CD4-positive, alpha-beta T cell treated with Interleukin-21 for 1 hour (primary cell): Measurements from ENCODE around the gene BCAT1.
A peak's percentile ranks its signal among the peaks of the same experiment; 100 is the strongest.

Experiments
- DNase-seq: peaks from one replicate; pipeline ENCODE4 v3.0.0-alpha.2; 2020

BCAT1 gene

DNA sequence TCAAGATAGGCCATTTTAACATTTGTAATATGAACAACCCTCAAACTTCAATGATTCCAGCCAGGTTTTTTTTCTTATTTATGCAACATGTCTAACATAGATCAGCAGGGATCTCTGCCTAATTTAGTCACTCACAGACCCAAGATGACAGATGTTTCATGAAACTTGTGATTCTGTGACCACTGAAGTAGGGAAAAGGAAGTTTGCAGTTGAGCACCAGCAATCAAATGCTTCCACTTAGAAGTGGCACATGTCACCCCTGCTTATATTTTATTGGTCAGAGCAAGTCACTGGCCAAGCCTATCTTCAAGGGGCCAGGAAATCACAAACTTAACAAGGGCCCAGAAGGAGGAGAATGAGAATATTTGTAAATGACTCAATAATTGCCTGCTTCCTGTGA is 150.6 kb downstream of the BCAT1 start:
- DNase-seq: no peak

DNA sequence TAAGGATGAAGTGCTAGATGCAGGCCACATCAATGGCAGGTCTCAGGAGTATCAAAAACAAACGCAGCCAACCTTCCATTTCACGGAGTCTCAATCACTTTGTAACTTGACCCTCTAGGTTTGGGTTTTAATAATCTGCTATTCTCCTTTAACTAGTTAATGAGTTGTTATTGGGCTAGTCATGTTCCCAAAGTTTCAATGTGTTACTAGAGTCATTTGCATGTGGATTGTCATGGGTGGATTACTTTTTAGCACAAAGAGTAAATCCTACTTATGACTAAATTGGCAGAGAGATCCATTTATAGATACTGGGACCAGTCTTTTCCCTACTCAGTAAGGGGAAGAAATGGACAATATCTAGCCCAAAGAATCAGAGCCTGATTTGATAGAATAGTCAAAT is 151.0 kb downstream of the BCAT1 start:
- no peak for DNase-seq

DNA sequence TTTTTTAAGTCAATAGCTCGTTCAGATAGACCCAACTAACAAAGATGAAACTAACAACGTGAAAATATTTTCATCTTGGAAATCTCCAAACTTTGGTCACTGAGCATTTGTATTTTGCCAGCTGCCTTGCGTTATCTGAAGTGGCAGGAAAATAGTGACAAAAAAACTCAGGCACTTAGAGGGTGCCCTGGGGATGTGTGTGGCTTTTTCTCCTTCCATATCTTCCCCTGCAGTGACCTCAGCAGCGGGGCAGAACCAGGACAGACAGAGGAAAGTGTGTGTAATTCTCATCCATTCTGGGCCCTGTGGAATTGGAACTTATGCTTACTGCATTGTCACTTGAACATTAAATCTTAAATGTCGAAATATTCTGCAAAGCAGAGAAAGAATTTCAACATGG is 152.0 kb downstream of the BCAT1 start:
- no peak for DNase-seq

DNA sequence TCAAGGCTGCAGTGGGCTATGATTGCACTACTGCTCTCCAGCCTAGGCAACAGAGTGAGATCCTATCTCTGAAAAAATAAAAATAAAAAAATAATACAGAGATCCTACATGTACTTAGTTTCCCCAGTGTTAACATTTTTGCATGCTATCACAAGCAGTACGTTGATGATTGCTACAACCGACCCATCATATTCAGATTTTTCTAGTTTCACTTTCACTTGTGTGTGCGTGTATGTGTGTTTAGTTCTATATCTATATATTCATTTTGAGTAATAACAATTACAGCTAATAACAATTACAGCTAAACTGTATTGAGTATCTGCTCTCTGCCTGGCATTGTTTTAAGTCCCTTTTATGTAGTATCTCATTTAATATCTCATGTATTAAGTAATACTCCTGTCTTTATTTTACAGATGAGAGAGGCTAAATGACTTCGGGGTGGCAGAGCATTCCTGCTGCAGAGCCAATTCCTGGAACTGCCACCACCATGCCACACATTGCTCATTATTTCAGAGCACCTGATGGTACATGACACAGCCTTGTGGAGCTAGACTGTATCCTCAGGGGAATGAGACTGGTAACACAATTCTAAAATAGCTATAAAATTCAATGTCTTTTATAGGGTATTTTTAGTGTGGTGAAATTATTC is 153.1 kb downstream of the BCAT1 start:
- peak; percentile 29 for DNase-seq

DNA sequence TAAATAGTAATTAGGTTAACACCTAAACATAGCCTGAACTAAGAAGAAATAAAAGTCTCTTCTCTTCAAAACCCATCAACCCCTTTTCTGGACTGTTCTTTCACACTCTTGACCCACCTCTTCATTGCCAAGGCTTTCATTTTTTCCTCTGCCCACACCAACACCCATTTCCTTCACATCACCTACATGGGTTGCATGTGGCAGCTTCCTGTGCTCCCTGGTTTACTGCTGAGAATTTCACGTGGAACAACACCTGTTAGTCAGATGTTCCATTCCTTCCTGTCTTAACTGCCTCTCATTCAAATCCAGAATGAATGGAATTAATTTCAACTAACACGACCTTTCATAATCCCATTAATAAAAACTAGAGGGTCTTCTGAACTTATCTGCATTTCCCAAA is 157.3 kb downstream of the BCAT1 start:
- DNase-seq: no peak

DNA sequence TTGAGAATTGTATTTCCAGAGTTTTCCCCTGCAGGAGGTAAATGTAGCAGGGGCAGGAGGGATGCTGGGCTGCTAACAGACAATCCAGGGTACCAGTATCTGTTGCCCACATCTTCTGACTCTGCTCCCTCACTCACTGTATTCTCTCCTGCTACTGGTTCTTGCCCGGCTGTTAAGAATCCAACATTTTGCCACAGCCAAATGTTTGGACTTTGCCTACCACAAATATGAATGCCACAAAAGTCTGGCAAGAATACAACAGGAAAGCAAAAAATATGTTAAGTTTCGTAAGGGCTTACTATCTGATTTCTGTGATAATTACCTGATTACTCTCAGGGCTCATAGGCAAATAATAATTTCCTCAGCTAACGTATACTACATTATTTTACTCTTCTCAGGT is 160.0 kb downstream of the BCAT1 start:
- DNase-seq: no peak

DNA sequence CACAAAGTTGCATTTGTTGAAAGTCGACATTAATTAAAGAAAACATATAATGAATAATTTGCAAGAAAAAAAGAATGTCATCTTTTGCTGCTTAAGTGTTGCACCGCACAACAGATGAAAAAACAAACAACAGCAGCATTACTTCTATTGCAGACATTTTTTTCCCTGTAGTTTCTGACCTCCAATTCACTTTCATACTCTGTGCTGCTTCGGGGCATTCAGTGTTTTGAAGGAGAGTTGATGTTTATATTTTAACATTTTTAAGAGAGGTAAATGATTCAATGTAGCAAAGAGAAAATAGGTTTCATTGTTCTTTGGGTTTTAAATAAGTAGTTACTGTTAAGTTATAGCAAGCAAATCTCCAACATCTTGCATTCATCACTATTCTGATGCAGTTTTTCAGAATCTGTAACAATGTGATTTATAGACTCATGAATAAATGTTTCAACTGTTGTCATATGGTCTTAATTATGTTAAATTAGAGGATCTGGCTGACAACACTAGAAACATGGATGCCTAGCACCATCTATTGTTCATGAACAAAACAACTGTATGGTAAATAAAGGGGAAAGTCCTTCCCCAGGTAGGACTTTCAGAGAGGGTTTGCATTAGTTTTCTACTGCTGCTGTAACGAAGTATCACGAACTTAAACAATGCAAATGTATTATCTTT is 168.1 kb downstream of the BCAT1 start:
- DNase-seq: no peak

DNA sequence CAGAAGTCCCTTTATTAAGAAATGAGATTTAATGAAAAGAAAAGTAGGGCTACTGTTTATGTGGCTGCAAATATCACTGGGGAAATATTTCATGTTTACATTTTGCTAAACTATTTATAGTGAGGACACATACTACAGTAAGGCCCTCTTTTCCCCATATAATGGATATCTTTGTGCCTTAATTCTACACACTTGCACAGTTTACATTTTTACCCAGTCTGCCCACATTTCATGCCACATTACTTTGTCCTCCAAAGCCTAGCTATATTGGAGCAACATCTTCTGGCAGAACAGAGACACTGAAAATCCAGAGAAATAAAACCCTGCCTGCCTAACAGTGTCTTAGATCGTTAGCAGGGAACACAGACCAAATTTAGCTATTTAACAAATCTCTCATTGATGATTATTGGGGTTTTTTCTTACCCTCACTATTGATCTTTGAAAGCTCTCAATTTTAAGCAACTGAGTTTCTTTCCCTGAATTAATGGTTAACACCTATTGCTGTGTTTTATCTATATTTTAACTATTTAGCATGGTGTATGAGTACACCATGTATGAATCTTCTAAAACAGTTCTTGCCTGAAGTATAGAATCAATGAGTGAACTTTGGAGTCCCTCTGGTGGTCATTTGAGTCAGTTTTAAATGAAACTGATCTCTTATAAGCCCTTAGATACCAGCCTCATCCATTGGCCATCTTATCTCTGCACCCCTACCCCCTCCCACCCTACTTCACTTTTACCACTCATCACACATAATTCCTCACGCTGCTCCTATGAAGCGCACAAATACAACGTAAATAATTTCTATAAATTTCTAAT is 170.2 kb downstream of the BCAT1 start:
- peak; percentile 19 for DNase-seq

DNA sequence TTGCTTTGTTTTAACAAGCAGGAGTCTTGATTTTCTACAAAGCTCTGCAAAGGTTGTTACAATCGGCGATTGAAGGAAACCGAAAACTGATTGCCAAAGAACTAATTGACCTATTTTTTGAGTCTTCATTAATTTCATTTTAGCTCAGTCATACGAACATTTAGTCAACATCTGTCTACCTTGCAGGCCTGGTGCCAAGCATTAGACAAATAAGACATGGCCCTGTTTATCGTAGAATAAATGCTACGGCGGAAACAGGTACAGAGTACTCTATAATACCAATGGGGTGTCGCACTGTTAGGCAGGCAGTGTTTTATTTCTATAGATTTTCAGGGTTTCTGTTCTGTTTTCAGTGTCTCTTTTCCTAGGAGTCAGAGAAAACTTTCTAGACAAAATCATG is 171.5 kb downstream of the BCAT1 start:
- no peak for DNase-seq

DNA sequence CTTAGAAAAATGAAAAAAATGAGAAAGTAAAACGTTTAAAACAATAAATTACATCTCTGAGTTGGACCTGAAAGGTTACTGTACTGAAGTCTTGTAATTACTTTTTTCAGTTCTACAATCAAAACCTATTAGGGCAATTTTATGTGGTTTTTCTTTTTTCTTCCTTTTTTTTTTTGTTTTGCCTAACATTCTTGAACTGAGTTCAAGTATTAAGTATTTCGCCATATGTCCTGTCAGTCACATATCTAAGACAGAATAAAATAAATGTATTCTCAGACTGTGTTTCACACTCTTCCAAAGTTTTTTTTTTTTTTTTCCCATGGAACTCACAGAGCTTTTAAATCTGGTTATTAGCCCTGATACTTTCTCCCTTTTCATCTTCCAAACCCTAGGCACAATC is 172.0 kb downstream of the BCAT1 start:
- DNase-seq: no peak

DNA sequence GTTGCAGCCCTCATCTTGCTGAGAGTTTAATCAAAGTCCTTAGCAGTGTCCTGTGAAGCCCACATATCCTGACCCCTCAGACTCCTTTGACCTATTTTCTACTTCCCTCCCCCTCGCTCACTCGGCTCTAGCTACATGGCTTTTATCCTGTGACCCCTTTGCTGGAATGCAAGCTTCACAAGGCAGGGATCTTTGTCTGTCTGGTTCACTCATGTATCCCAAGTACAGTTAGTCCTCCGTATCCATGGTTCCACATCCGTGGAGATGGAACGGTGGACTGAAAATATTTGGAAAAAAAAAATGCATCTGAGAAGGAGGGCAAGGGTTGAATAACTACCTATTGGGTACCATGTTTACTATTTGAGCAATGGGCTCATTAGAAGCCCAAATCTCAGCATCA is 173.8 kb downstream of the BCAT1 start:
- DNase-seq: no peak

DNA sequence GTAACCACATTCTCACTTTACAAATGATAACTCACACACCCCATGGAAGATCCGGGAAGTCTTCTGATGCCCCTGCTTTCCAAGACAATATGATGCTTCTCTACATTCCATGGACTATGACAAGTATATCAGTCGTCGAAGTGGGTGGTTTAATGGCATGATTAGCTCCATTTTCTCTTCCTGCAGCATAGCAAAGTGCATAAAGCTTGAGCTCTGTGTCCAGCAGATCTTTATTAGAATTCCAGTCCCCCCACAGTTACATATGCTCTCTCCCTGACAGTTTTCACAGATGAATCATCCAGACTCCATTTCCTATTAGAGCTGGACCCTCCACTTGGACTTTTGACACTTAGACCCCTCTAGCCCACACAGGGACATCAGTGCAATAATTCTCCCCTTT is 174.9 kb downstream of the BCAT1 start:
- DNase-seq: no peak

DNA sequence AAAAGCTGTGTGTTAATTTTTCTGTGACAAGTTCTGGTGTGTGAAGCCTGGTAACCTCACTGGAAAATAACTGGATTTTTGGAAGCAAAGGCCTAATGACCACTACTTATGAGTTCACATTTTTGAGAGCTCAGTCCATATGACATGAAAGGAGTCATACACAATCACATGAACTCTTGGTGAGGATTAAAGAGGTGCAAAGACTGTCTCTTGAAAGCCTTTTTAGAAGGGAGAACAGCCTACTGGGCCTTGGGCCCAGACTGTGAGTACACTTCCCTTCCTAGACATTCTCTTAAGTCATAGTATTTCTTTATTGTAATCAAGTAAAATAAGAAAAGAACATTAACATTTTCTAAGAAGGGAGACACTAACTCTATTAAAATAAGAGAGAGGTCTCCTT is 176.1 kb downstream of the BCAT1 start:
- DNase-seq: no peak

DNA sequence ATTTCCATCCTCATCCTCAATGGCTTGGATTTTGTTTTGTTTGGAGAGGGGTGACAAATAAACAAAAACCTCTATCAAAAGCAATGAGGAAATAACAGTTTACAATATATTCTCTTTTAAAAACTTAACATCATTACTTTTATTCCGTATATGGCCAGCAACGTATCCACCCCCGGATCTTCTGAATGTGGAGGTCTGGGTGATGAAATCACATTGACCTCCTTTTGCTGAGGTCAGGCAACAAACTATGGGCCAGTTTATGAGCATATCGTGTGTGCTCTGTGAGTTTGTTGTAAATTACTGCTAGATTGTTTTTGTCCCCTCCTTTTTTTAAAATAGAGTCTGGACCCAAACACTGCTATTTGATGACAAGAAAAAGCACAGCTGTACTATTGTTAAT is 178.1 kb downstream of the BCAT1 start:
- no peak for DNase-seq

DNA sequence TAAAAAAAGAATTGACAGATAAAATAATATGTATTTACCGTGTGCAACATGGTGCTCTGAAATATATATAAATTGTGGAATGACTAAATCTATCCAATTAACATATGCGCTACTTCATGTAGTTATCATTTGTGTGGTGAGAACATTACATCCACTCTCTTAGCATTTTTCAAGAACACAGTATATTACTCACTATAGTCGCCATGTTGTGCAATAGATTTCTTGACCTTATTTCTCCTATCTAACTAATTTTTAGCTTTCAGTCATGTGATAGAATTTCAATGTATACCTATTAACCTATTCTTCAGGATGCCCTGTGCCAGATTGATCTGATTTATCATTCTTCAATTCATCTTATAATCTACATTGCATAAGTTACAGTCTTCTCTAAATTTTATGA is 178.6 kb downstream of the BCAT1 start:
- no peak for DNase-seq

DNA sequence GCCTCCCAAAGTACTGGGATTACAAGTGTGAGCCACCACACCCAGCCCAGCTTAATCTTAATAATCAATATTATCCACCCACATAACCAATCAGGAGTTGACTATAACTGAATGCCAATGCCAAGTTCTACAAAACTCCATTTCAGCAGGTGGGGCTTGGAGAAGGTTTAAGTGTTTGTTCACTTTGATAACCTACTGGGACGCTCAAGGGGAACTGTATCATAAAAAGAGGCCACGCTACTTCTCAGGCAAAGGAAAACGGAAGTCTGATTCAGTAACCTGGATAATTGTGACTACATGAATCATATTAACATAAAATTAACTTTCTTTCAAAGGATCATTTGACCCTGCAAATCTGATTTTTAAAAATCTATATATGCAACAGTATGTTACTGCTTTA is 179.2 kb downstream of the BCAT1 start:
- no peak for DNase-seq

DNA sequence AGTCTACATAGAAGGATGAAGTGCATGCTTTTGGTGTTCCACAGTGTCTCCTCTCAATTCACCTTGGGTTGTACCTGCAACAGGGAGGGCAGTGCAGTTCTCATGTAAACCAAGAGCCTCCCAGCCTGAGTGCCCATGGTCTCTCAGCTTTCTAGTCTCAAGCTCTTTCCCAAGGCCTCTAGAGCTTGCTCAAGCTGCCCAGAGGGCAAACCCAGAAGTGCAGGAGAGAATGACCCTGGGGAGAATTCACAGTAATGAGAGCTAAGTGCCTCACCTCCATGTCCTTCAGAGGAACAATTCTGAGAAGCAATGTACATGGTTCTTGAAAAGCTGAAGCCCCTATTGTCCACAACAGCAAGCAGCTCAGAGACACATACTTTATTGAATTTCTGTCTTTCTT is 180.5 kb downstream of the BCAT1 start:
- DNase-seq: no peak

DNA sequence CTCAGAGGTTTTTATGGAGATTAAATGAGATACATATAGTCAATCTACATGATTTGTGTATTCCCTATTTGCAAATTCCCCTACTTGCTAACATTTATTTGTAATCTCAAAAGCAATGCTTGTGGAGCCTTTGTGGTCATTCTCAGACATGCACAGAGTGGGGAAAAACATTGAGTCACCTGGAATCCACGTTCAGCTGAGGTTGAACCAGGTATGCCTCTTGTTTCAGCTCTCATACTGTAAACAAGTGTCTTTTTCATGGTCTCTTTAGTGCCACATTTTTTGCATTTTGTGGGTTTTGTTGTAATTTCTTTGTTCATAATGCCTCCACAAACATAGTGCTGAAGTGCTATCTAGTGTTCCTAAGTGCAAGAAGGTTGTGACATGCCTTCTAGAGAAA is 181.9 kb downstream of the BCAT1 start:
- DNase-seq: no peak

DNA sequence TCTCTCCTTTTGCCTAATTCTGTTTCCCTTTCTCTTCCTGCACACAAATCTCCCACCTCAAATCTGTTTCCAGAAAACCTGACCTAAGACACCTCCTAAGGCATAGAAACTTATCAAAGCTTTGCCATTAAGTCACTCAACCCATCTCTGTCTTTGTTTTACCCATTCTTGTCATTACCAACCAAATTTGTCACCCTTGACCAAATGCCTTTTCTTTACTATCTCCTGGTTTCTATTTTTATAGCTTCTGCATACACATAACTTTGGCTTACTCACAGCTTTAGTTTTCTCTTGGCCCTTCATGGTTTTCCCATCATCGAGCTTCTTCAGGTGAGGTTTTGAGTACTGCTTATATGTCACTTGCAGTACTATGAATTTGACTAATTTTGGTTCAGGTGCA is 184.2 kb downstream of the BCAT1 start:
- no peak for DNase-seq

DNA sequence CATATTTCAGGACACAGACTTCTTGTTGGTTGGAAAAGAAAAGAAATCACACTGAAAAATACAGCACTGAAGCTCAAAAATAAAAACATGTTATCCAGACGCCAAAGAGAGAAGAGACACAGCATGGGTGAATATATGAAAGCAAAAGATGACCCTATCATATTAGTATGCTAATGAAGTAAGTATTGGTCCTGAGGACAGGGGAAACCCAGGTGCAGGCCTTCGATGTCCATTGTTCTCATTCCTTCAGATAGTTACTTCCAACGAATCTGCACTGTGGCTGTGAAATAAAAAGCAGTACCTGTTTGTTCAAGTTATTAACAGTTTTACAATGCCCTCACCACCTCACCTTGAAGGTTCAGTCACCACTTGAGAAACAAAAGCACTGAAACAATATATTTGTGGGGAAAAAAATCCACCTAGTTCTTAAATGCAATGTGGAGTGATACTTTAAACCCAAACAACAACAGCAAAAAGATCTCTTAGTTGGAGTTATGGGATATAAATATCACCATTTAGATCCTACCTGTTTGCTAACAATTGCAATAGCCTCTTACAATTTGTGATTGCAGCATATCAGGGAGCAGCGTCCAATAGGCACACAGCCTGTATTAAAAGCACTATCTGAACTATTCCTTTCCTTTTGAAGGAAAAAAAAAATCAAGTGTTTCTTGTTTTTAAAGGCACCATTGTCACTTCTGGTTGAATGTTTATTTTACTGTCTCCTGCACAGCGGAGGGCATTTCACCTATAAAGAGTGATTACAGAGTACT is 188.1 kb downstream of the BCAT1 start:
- no peak for DNase-seq

DNA sequence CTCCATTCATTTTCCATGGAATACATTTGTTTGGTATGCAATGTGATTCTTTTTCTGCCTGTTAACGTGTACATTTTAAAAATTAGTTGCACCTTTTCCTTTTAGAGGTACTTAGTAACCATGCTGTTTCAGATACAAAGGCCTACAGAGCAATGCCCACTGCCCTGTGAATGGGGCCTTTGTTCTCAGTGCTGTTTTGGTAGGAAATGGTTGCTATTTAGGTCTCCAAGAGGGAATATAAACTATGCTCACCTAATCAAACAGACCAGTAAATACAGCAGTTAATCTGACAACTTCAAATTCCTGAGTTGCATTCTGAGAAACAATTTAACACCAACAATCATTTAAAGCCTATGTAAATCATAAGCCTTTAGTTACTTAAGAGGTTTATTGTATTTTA is 188.7 kb downstream of the BCAT1 start:
- no peak for DNase-seq
